Fibroblast of lung (primary cell): ENCODE results near the gene PSKH1.

Experiments used
- CTCF ChIP-seq, 2 donors: IDR thresholded peaks in 1 of 2; conservative IDR thresholded peaks in 1 of 2; 1 replicate in 1 of 2; 2 replicates in 1 of 2; pipeline ENCODE4 v1.5.1; 2011 to 2012; ENCODE audit warnings: low read length in 2 of 2, control low read depth in 1 of 2, inconsistent platforms in 1 of 2, low read depth in 1 of 2, mild to moderate bottlenecking in 1 of 2
- EZH2 ChIP-seq: IDR thresholded peaks from 2 replicates; pipeline ENCODE4 v1.5.1; 2012; ENCODE audit warnings: low read length, control low read depth, mild to moderate bottlenecking; ENCODE audit errors: missing control alignments

GRCh38 chr16:67967958-67968399 lies 74.9 kb downstream of the PSKH1 start:
- TF ChIP-seq CTCF (conservative IDR thresholded peaks at IDR 0.05 in 1 of 2, IDR thresholded peaks at IDR 0.05 in 1 of 2; ENCODE audit: low read depth in 1 of 2, low read length in 2 of 2) (no peak), EZH2 (no peak)
